Measurements from ENCODE around the gene WDR90. TPM values are rescaled to one million over a fixed set of nuclear protein-coding genes. Genes with fewer than 3 reads are reported as not detected.

WDR90 gene
- total RNA-seq, 4 donors from 2014 or later, result 18.2 to 79.3 (median 46.9) TPM

DNA sequence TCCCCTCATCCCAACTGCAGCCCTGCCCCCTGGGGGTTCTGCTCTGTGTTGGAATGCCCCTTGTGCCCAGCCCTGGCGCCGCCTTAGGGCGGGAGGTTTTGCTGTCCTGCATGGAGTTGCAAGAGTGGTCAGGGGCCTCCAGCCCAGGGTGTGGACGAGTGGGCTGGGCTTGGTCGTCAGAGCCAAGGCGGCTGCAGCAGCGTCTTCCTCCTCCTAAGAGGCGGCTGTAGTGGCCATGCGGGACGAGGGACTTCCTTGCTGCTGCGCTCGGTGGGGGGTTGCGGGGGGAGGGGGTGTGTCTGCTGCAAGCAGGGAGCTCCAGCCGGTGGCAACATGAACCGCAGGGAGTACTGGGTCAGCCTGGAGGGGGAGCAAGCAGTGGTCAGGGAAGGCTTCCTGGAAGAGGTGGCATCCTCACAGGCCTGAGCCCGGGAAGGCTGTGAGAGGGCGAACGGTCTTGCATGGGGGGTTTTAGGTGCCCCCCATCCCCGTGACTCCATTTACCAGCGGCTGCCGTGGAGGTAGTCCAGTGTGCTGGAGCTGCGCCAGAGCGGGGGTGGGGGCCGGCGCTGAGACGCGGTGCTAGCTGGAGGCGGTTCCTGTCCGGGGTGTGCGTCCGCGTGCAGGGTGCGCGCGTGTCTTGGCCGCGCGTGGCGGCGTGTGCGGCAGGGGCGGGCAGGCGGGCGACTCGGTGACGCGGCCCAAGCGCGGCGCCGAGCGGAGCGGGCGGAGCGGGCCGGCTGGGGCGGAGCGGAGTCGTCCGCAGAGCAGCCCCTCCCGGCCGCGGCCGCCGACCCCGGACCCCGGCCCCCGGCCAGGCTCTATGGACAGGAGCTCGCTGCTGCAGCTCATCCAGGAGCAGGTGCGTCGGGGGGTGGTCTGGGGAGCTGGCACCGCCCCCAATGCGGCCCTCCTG is 26.1 kb downstream of the WDR90 start, which contains the start of gene RHBDL1:
RHBDL1 (plus strand) TSS at position 704 of the 916 bp plus-strand sequence; CDS start at position 824, 120 bp downstream.
- H3K9me3 ChIP-seq, result no peaks in the 10 kb centered on the region
- intact Hi-C loops (cut with DNase I; ENCODE audit: low total_unique reads), result no loop called here
- TF ChIP-seq, protein P1, sequence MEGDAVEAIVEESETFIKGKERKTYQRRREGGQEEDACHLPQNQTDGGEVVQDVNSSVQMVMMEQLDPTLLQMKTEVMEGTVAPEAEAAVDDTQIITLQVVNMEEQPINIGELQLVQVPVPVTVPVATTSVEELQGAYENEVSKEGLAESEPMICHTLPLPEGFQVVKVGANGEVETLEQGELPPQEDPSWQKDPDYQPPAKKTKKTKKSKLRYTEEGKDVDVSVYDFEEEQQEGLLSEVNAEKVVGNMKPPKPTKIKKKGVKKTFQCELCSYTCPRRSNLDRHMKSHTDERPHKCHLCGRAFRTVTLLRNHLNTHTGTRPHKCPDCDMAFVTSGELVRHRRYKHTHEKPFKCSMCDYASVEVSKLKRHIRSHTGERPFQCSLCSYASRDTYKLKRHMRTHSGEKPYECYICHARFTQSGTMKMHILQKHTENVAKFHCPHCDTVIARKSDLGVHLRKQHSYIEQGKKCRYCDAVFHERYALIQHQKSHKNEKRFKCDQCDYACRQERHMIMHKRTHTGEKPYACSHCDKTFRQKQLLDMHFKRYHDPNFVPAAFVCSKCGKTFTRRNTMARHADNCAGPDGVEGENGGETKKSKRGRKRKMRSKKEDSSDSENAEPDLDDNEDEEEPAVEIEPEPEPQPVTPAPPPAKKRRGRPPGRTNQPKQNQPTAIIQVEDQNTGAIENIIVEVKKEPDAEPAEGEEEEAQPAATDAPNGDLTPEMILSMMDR (IDR thresholded peaks at IDR 0.05), result no peak
- no peak for TF ChIP-seq POLR2A (IDR thresholded peaks at IDR 0.05)
- no peak within 1 kb of the TSS for H3K27ac ChIP-seq
- H3K4me1 ChIP-seq, result peaks cover 0 to 11% of the 10 kb centered on the region in 2 donors
- H3K4me3 ChIP-seq, result no peak within 1 kb of the TSS
- no peaks in the 10 kb centered on the region for H3K36me3 ChIP-seq
- no peak for DNase-seq
- no peaks in the 10 kb centered on the region for H3K27me3 ChIP-seq

DNA sequence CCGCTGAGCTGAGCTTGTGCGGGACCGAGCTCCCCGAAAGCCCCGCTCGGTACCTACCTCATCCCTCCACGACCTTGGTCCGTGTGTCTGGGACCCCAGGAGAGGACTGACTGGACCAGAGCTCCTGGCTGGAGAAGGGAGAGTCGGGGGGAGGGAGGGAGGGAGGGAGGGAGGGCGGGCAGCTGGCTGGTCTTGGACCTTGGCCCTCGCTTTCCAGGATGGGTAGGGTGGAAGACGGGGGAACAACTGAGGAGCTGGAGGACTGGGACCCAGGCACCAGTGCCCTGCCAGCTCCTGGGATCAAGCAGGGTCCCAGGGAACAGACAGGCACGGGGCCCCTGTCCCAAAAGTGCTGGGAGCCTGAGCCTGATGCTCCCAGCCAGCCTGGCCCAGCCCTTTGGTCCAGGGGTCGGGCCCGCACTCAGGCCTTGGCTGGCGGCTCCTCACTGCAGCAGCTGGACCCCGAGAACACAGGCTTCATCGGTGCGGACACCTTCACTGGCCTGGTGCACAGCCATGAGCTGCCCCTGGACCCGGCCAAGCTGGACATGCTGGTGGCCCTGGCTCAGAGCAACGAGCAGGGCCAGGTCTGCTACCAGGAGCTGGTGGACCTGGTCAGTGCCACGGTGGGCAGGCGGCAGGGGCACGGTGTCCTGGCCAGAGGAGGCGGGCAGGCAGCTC is 26.9 kb downstream of the WDR90 start:
- Histone ChIP-seq H3K27ac (no peak overlapping the region), H3K4me1 (peaks cover 0 to 14% of the 10 kb centered on the region in 2 donors), H3K27me3 (no peaks in the 10 kb centered on the region), H3K36me3 (no peaks in the 10 kb centered on the region), H3K4me3 (no peak overlapping the region), H3K9me3 (no peaks in the 10 kb centered on the region)
- DNase-seq, result no peak
- intact Hi-C loops (cut with DNase I; ENCODE audit: low total_unique reads), result no loop called here
- TF ChIP-seq POLR2A (IDR thresholded peaks at IDR 0.05), result no peak
- TF ChIP-seq, protein P1 (IDR thresholded peaks at IDR 0.05), result no peak

DNA sequence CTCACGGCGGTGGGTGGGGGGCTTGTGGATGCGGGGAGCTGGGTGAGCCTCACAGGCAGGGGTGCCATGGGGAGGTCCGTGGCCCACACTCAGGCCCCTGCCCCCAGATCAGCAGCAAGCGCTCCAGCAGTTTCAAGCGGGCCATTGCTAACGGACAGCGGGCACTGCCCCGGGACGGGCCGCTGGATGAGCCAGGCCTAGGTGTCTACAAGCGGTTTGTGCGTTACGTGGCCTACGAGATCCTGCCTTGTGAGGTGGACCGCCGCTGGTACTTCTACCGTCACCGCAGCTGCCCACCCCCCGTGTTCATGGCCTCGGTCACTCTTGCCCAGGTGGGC is 27.4 kb downstream of the WDR90 start:
- Histone ChIP-seq H3K4me3 (no peak overlapping the region), H3K36me3 (no peaks in the 10 kb centered on the region), H3K9me3 (no peaks in the 10 kb centered on the region), H3K4me1 (peaks cover 0 to 19% of the 10 kb centered on the region in 2 donors), H3K27ac (no peak overlapping the region), H3K27me3 (no peaks in the 10 kb centered on the region)
- TF ChIP-seq POLR2A (IDR thresholded peaks at IDR 0.05), result no peak
- TF ChIP-seq, protein P1 (IDR thresholded peaks at IDR 0.05), result no peak
- DNase-seq, result no peak
- intact Hi-C loops (cut with DNase I; ENCODE audit: low total_unique reads), result no loop called here

DNA sequence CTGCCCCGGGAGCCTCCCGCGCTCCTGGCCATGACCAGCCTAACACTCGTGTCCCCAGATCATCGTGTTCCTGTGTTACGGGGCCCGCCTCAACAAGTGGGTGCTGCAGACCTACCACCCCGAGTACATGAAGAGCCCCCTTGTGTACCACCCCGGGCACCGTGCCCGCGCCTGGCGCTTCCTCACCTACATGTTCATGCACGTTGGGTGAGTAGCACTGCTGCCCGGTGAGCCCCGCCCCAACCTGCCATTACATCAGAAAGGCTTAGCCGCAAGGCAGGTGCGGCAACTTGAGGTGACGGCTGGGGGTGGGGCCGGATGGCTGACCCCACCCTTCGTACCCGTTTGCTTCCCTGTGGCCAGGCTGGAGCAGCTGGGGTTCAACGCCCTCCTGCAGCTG is 27.7 kb downstream of the WDR90 start:
- Histone ChIP-seq H3K4me1 (peaks cover 0 to 22% of the 10 kb centered on the region in 2 donors), H3K27ac (no peak overlapping the region), H3K36me3 (no peaks in the 10 kb centered on the region), H3K4me3 (no peak overlapping the region), H3K9me3 (no peaks in the 10 kb centered on the region), H3K27me3 (no peaks in the 10 kb centered on the region)
- intact Hi-C loops (cut with DNase I; ENCODE audit: low total_unique reads), result no loop called here
- no peak for TF ChIP-seq POLR2A (IDR thresholded peaks at IDR 0.05)
- TF ChIP-seq, protein P1 (IDR thresholded peaks at IDR 0.05), result no peak
- no peak for DNase-seq

Measured in uterus (tissue), 4 donors.